Measurements from ENCODE around the gene SYNE4.

DNA sequence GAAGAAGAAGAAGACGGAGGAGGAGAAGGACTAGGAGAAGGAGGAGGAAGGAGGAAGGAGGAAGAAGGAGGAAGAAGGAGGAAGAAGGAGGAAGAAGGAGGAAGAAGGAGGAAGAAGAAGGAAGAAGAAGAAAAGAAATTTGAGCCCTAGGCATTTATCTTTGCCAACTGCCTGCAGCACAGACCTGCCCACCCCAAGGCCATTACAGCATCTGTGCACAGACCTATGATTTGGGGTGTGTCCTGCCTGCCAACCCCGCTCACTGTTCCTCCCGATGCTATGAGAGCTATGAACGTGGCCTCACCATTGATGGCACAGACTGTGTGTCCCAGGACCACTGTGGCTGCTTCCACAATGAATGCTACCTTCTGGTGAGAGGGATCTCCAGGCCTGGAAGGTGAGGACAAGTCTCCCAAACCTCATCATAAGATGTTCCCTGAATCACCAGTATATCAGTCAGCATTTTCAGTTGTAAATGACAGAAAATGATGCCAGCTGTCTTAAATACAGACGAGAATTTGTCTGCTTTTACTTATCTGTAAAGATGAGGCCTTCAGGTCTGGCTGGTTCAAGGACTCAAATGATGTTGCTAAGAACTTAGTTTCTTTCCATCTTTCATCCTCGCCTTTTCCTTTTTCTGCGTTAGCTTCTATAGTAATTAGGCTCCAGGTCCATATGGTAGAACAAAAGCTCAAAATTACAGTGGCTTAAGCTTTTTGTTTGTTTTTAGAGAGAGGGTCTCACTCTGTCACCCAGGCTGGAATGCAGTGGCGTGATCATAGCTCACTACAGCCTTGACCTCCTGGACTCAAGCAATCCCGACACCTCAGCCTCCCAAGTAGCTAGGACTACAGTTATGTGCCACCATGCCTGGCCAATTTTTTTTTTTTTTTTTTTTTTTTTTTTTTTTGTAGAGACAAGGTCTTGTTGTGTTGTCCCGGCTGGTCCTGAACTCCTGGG, 17.6 kb downstream of the SYNE4 start:
- TF ChIP-seq POLR2AphosphoS5 (IDR thresholded peaks at IDR 0.05) (no peak), POLR2A (IDR thresholded peaks at IDR 0.05) (no peak), CTCF (IDR thresholded peaks at IDR 0.05) (no peak)

All from prostate gland (tissue), 2 donors.